SIG-M5 treated with dmso at 0.1 percent for 504 hours (cell line): ENCODE results near the gene APOBEC2.
"Not testable (repeated sequence)": the region's sequence is repeated elsewhere in the genome, so short reads cannot be mapped to it uniquely, and the experiment has no call there.

Experiments used
- DNase-seq: peaks from one replicate; lab custom pipeline; 2025; ENCODE audit not compliant: unreplicated experiment; lab: John Stamatoyannopoulos, UW

Gene APOBEC2

GRCh38 chr6:41053041-41053440, at the start of gene APOBEC2:
Gene APOBEC2, plus strand, starts transcription at chr6:41053202. Its CDS starts 146 bp downstream, at chr6:41053348.
- DNase-seq = no peak

GRCh38 chr6:41006217-41006616, 46.8 kb upstream of the APOBEC2 start:
- peak; percentile 50 for DNase-seq

GRCh38 chr6:41006980-41007379, 46.0 kb upstream of the APOBEC2 start:
- DNase-seq = not testable (repeated sequence)

GRCh38 chr6:41008011-41008410, 45.0 kb upstream of the APOBEC2 start:
- DNase-seq = no peak

GRCh38 chr6:41009669-41010068, 43.3 kb upstream of the APOBEC2 start:
- DNase-seq = no peak

GRCh38 chr6:41011673-41012072, 41.3 kb upstream of the APOBEC2 start:
- no peak for DNase-seq

GRCh38 chr6:41013466-41014153, 39.4 kb upstream of the APOBEC2 start:
- DNase-seq = no peak

- no peak for DNase-seq
Observed at GRCh38 chr6:41014780-41015179, 38.2 kb upstream of the APOBEC2 start.

GRCh38 chr6:41015860-41016259, 37.1 kb upstream of the APOBEC2 start:
- not testable (repeated sequence) for DNase-seq

GRCh38 chr6:41017663-41018062, 35.3 kb upstream of the APOBEC2 start:
- DNase-seq = no peak

GRCh38 chr6:41021832-41022231, 31.2 kb upstream of the APOBEC2 start:
- no peak for DNase-seq

- no peak for DNase-seq
Observed at GRCh38 chr6:41022294-41022693, 30.7 kb upstream of the APOBEC2 start.

- DNase-seq = no peak
Observed at GRCh38 chr6:41023114-41023513, 29.9 kb upstream of the APOBEC2 start.

- DNase-seq = no peak
Observed at GRCh38 chr6:41025966-41026530, 27.0 kb upstream of the APOBEC2 start.

GRCh38 chr6:41027241-41027640, 25.8 kb upstream of the APOBEC2 start:
- no peak for DNase-seq

- DNase-seq = peak; percentile 48
Observed at GRCh38 chr6:41027799-41028560, 25.0 kb upstream of the APOBEC2 start.

GRCh38 chr6:41028561-41029412, 24.2 kb upstream of the APOBEC2 start:
- DNase-seq = no peak

GRCh38 chr6:41032830-41033229, 20.2 kb upstream of the APOBEC2 start:
- DNase-seq = no peak

- no peak for DNase-seq
Observed at GRCh38 chr6:41033776-41034175, 19.2 kb upstream of the APOBEC2 start.

- DNase-seq = no peak
Observed at GRCh38 chr6:41036186-41036585, 16.8 kb upstream of the APOBEC2 start.

GRCh38 chr6:41036601-41037000, 16.4 kb upstream of the APOBEC2 start:
- DNase-seq = no peak
